Activated CD4-positive, alpha-beta T cell treated with anti-CD3 and anti-CD28 coated beads for 24 hours (primary cell): ENCODE results near the gene TCERG1L.

ENCODE experiments used
- DNase-seq, 2 donors: peaks; one replicate each; pipeline ENCODE4 v3.0.0-alpha.2; 2020; ENCODE audit warnings: low read depth in 2 of 2

Gene TCERG1L

DNA sequence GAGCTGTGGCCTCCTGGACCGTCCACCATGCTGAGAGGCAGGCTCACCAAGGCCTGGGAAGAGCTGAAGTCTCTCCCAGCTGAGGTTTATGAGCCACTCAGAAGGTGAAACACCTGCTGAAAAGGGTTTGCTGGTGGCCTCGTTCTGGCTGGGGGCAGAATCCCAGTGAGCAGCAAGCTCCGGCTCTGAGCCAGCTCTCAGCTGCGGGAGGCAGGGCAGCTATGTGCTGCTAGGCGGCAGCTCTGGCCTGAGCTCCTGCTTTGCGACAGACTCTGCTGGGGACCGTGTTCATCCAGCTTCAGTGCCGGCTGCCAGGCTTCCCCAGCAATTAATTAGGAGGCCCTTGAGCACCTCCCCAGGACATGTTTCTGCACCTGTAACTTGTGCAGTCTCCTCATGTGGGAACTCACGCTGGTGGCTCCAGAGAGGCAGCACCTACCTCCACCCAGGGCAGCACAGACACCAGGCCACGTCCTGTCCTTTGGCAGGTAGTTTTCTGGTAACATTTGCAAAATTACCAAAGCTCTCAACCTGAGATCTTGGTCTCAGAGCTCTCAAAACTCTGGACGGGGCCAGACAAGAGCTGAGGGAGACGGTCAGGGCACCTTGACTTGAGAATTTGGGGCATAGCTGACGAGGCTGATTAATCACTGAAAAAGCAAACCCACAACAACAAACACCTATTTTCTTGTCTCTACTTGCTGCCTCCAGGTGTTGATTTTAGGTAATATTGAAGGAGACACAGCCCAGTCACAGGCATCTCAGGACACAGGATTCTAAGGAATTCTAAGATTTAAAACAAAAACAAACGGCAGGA is 185.0 kb downstream of the TCERG1L start:
- no peak for DNase-seq

- DNase-seq: no peak
These were observed 185.9 kb downstream of the TCERG1L start for GRCh38 chr10:131125511-131126225.

DNA sequence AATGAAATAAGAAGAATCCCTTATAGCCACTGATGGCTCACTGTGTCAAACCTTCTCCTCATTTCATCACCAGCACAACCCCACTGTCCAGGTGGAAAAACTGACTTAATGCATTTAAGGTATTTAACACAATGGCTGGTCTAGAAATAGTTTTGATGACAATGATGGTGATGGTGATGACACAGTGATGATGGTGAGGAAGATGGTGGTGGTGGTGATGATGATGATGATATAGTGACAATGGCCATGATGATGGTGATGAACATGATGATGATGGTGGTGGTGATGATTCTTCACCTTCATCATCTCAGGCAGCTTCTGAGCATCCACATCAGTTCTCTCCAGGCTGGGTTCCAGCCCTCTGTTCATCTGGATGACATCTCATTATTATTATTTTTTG is 186.6 kb downstream of the TCERG1L start:
- DNase-seq: no peak

GRCh38 chr10:131123496-131123895 is 188.0 kb downstream of the TCERG1L start:
- no peak for DNase-seq

GRCh38 chr10:131121511-131122035 is 189.9 kb downstream of the TCERG1L start:
- no peak for DNase-seq

DNA sequence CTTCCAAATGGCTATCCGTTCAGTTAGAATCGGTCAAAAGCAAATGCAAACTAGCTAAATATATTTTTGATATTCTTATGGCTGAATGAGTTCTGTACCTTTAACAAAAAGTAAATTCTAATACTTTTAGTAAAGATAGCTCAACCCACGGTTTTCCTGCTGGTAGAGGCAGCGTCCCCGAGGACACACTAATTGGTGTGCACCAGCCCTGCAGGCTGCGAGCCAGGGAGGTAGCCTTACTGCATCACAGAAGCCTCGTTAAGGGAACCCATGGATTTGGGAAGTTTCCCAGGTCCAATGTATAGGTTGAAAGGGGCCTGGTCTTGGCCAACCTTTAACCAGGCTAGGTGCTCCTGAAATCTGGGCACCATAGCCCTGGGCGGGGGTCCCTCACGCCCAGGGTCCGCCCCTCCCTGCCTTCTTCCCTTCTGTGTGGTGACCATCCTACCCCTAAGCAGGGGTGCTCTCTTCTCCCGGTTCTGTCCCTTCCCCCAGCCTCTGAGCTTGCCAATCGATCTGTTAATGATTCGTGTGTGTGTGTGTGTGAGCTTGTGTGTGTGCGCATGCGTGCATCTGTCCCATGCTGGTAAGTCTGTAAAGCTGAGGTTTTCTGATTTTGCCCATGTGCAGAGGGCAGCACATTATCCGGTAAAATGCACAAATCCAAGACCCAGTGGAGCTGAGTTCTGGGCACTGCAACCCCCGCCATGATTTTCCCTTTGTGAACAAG is 191.7 kb downstream of the TCERG1L start:
- no peak for DNase-seq

- no peak for DNase-seq
These were observed 193.9 kb downstream of the TCERG1L start for GRCh38 chr10:131117416-131118212.

GRCh38 chr10:131116991-131117375 is 194.5 kb downstream of the TCERG1L start:
- DNase-seq: no peak

- DNase-seq: no peak
These were observed 195.1 kb downstream of the TCERG1L start for GRCh38 chr10:131116216-131116990.

DNA sequence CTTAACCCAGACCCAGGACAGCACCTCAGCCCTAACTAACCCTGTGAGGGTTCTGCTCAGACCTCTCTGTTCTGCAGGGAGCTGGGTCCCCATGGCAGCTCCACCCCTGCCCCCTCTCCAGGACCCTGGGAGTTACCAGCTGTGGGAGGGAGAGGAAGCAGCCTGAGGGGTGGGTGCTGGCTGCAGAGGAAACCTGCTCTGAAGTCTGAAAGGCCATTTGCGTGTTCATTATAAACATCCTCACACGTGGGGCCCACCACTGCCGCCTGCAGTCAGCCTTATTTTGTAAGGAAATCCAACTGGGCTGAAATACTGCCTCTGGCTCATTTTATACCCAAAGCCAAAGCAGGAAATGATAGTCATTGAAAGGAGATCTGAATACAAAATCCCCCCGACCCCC is 195.7 kb downstream of the TCERG1L start:
- no peak for DNase-seq

GRCh38 chr10:131115321-131115720 is 196.2 kb downstream of the TCERG1L start:
- no peak for DNase-seq

DNA sequence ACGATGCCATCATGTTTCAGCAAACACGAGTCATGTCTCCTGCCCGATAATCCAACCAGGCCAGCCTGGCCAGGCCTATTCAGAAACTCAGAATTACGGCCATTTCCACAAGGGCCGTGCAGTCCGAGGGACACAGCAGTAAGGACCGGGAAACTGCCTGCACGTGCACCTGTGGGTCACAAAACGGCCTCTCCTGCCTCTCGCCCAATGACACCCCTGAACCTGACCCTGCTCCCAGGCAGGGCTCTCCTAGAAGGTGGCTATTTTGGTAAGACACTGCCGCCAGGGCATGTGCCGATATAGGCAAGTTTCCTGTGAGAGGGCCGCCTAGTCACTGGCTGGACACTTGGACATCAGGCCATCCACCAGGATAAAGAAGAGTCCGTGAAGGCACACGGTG is 196.7 kb downstream of the TCERG1L start:
- DNase-seq: no peak

GRCh38 chr10:131113709-131114291 is 197.7 kb downstream of the TCERG1L start:
- no peak for DNase-seq

- no peak for DNase-seq
These were observed 198.4 kb downstream of the TCERG1L start for GRCh38 chr10:131113165-131113564.

GRCh38 chr10:131112691-131113090 is 198.8 kb downstream of the TCERG1L start:
- no peak for DNase-seq

DNA sequence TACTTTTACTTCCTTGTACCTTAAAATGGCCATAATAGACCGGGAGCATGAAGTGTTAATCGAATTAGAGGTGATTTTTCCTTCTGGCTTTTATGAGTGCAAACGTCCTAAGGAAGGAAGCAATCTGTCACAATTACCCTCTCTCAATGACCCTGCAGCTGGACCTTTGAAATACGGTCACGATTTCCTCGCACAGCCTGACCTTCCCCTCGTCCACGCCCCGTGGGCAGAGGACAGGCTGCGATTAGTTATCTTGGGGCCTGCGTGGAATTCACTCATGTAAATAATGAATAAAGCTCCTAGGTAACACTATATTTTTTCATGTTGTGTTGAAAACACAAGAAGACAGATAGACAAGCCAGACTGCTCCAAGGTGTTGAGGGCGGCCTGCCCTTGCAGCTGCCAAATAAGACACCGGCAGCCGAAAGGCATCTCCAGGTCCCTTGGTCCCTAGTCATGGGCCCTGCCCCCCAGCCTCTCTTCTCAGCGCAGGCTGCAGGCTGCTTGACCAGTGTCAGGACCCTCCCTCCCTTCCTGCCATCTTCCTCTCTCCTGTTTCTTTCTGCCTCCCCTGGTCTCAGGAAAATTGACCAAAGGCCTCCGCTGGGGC is 199.9 kb downstream of the TCERG1L start:
- DNase-seq: no peak

DNA sequence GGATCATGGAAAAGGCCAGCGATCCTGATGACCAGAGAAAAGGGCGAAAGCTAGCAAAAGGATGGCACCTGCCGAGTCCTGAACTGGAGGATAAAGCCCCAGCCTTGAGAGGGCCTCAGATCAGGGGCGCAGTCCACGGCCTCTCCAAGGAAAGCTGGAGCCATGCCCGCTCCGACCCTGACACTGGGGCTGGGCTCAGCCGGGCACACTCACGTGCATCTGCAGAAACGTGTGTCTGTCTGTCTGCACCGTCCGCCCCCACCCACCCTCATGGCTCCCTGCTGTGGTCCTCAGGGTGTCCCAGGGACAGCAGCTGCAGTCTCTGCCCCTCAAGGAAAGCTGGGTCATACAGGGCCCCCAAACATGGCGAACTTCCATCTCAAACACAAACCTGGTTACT is 200.5 kb downstream of the TCERG1L start:
- no peak for DNase-seq

GRCh38 chr10:131110241-131110783 is 201.2 kb downstream of the TCERG1L start:
- DNase-seq: no peak

DNA sequence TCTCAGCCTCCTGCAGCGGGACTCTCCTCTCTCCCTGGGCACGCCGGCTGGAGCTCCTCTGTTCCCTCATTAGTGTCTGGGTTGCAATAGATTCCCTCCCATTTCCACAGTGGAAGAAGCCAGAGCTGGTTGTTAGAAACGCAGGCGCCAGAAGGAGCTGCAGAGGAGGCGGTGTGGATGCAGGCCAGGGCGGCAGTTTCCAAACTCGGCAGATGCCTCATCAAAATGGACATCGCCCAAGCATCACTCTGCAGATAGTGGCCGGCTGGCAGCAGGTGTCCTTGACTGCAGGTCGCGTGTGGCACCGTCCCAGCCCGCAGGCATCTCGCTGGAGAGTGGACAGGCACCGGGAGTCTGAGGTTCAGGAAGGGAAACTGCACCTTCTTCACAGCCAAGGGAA is 201.8 kb downstream of the TCERG1L start:
- DNase-seq: no peak

GRCh38 chr10:131109291-131109690 is 202.2 kb downstream of the TCERG1L start:
- no peak for DNase-seq
